IPS-NIHi7 (cell line): ENCODE data around the gene TNS4.

Source experiments
- DNase-seq: peaks from one replicate; pipeline ENCODE4 v3.0.0; 2012; ENCODE audit warnings: mixed read lengths; ENCODE audit errors: extremely low spot score

The TNS4 gene

DNA sequence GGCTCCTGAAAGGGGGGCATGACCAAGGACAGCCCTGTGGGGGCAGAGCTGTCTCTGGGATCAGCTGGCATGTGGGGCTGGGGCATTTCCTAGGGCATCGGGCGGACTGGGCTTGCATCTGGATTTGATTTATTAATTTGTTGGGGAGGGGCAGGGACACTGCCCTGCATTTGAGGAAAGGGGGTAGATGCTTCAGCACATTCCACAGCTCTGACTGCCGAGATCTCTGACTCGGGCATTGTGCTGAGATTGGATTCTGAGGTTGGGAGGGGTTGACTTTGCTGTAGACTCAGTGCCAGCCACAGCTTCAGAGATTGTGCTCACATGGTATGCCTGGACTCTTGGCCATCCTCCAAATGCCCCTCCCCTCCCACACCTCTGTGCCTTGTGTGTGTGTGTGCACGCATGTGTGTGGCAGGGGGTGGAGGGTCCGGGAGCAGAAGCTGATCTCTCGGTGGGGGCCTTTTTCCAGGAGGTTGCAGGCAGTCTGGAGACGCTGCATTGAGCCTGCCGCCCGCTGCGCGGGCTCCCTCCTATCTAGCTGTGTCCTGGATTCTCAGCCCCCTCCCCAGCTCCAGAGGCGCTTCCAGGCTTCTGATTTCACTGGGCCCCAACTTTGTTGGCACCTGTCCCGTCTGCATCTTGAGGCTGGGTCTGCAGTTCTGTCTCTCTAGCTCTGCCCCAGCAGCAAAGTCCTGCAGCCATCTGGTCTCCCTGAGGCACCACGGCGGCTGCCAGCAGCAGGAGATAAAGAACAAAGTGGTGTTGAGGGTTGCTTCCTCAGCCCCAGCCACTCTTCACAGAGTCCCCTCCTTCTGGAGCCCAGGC is 43.2 kb downstream of the TNS4 start:
- no peak for DNase-seq

DNA sequence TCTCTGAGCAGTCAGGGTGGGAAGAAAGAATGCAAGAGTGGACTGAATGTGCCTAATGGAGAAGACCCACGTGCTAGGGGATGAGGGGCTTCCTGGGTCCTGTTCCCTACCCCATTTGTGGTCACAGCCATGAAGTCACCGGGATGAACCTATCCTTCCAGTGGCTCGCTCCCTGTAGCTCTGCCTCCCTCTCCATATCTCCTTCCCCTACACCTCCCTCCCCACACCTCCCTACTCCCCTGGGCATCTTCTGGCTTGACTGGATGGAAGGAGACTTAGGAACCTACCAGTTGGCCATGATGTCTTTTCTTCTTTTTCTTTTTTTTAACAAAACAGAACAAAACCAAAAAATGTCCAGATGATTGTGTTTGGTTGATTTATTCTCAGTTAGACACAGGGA is 44.1 kb downstream of the TNS4 start:
- DNase-seq = no peak

DNA sequence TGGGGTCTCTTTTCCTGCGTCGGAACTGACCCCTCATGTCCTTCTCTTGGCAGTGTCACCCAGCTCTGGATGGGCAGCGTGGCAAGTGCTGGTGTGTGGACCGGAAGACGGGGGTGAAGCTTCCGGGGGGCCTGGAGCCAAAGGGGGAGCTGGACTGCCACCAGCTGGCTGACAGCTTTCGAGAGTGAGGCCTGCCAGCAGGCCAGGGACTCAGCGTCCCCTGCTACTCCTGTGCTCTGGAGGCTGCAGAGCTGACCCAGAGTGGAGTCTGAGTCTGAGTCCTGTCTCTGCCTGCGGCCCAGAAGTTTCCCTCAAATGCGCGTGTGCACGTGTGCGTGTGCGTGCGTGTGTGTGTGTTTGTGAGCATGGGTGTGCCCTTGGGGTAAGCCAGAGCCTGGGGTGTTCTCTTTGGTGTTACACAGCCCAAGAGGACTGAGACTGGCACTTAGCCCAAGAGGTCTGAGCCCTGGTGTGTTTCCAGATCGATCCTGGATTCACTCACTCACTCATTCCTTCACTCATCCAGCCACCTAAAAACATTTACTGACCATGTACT is 44.9 kb downstream of the TNS4 start:
- DNase-seq = no peak

DNA sequence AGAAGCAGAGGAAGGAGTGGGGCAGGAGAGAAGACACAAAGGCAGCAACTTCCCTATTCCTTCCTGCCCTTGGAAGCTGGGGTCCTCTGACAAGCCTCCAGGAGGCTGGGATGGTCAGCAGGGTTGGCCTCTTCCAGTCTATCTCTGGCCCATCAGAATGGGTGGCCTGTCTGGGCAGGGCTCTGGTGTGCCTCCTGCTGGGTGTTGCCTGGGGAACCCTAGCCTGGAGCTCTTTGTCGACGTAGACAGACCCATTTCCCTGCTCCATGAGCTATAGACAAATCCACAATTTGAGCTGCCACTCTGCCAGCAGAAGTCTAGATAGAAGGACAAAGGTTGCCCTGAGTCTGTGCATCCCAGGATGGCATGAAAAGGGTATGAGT is 46.8 kb downstream of the TNS4 start:
- no peak for DNase-seq

DNA sequence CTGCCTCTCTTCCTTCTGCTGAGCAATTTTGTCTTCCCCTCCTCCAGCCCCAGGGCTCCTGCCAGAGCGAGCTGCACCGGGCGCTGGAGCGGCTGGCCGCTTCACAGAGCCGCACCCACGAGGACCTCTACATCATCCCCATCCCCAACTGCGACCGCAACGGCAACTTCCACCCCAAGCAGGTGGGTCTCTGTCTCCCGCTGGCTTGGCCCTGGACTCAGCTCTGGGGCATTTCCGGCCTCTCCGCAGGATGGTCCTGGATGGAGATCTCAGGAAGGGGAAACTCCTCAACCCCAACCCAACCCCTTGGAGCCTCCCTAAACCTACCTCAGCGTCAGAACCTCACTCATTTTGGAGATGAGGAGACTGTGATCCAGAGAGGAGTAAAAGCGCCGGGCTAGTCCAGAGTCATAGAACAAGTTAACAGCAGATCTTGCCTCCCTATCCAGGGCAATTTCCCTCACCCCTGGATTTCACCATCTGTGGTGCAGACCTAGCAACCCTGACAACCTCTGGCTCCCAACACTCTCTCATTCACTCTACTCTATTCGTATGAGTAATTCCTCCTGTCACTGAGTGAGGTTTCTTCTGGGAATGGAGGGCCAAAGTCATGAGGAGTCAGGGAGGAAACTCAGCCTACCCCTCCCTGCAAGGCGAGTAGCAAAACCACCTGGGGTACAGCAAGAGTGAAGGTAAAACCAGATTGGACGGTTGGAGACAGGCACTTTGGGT is 47.4 kb downstream of the TNS4 start:
- no peak for DNase-seq

DNA sequence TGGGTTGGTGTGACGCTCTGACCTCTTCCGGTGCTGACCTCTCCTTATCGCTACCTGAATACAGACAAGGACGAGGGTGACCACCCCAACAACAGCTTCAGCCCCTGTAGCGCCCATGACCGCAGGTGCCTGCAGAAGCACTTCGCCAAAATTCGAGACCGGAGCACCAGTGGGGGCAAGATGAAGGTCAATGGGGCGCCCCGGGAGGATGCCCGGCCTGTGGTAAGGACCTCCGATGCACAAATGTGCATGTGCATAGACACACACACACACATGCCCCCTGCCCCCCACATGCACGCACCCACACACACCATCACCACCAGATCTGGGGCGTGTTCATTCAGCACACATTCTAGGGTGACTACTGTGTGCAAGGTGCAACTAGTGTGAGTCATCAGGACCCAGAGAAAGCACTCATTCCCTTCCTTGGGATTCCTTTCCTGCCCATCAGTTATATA is 48.5 kb downstream of the TNS4 start:
- DNase-seq = no peak

DNA sequence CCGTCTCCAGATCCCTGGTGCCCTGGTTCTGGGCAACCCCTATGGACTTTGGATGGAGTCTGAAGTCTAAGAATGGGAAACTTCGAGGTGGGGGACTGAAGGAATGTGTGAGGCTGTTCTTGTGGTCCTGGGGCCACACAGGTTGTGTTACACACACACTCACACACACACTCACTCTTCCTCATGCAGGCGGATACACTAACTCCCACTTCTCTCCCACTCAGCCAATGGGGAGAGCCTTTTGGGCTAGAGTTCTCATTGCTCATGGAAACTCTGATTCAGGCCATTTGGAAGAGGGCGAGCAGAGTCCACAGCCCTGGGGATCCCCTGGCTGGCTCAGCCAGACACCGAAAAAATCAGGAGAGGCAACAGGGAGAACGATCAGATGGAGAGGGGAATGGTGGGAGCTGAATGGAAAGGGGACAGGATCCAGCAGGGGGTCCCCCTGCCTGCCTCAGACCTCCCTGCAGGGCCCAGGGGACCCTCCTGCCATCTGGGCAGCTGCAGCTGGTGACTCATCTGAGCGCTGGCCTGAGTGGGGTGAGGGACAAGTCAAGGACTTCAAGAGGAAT is 49.1 kb downstream of the TNS4 start:
- DNase-seq = no peak

DNA sequence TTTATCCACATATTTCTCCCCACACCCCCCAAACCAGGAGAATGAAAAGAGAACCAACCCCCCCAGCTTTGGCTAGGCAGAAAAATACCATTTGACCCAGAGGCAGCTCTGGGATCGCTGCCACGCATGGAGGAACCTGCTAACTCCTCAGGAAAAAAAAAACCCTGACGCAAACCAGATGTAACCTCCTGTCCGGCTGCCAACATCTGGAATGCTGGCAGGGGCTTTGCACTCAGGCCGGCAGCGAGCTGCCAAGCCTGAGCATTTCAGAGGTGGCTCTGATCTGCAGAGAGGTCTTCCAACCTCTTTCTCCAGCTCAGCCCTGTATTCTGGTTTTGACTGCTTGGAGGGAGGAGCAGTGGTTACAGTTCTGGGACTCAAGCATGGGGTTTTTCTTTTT is 50.0 kb downstream of the TNS4 start:
- DNase-seq = no peak

DNA sequence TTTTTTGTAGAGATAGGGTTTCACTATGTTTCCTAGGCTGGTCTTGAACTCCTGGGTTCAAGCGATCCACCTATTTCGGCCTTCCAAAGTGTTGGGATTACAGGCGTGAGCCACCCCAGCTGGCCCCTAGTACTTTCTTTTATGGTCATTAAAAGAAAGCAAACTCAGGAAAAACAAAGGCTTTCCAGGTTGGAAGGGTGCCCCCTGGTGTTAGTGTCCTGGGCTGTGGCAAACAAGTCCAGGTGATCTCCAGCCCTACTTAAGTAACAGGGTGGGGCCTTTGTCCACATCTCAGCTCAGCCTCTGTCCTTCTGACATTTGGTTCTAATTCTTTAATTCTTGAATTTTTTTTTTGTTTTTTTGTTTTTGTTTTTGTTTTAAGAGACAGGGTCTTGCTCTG is 51.2 kb downstream of the TNS4 start:
- DNase-seq = peak; percentile 65

DNA sequence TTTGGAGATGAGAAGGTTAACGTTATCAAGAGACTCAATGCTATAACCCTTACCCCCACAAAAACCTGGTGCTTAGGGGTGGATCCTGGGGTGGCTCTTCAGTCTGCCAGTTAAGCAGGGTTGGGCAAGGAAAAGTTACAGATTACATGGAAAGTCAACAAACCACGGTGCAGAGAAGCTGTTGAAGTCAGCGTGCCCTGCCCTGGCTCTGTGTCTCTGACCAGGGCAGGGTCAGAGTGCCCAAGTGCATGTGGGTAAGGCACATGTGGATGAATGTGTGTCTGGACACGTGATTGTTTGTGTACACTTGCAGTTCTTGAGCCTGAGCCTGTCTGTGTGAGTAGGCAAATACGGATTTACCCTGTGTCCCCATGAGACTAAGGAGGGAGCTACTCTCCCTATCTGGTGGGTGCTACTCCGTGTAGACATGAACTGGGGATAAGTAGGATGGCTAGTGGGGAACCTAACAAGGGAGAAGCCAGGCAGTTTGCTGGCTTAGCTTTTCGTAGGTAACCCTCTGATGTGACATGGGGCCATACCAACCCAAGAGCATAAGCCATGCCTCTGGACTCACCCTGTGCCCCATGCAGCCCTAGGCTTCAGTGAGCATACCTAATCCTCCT is 52.7 kb downstream of the TNS4 start:
- DNase-seq = no peak

DNA sequence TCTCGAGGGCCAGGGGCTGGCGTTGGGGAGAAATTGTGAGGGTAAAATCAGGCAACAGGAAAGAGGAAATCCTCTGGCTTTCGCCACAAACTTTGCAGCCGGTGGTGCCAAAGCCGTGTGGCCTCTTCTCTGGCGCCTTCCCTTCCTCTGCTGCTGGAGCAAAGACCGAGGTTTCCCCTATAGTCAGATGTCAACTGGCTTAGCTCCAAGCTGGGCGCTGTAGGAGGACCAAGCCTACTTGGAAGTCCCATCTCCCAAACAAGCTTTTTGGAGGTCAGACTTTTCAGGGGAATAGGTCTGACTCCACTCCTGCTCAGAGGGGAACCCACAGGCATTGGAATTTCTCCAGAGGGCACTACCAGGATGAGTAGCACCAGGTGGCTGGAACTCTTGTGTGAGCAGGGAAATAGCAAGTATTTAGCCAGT is 53.2 kb downstream of the TNS4 start:
- DNase-seq = no peak

DNA sequence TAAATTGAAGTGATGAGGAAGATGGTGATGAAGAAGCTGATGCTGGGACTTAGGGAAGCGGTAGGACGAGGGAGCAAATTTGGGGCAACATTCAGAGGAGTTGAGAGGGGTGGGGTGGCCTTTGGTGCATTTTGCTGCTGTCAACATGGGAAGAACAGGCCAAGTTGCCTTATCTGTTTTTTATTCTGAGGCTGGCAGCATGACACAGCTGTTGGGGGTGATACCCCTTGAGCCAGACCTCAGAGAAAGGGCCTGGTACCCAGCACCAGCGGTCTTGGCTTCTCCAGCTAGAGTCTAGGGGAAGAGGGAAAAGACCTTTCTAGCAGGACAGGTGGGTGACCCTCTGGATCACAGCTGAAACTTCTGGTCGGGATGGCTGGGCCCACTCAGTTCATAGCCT is 53.6 kb downstream of the TNS4 start:
- no peak for DNase-seq

DNA sequence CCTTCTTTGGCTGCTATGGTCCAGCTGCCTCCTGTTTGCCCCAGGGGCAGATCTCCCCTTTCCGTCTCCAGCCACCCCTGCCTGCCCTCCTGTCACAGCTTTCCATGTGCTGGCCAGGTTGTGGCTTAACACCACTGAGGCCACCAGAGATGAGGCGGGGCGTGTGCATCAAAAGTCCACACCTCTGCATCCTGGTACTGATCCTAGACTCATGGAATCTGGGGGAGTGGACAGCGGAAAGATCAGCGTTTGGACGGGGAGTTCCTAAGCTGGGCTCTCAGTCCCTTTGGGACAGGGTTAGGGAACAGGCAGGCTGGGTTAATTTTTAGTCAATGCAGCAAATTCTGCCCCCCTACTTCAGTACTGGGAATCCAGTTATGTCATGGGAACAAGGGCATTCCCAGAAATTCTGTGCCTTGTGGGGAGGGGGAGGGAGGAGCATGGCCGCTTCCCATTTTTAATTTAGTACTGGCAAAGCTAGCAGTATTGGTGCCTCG is 54.2 kb downstream of the TNS4 start:
- DNase-seq = no peak

DNA sequence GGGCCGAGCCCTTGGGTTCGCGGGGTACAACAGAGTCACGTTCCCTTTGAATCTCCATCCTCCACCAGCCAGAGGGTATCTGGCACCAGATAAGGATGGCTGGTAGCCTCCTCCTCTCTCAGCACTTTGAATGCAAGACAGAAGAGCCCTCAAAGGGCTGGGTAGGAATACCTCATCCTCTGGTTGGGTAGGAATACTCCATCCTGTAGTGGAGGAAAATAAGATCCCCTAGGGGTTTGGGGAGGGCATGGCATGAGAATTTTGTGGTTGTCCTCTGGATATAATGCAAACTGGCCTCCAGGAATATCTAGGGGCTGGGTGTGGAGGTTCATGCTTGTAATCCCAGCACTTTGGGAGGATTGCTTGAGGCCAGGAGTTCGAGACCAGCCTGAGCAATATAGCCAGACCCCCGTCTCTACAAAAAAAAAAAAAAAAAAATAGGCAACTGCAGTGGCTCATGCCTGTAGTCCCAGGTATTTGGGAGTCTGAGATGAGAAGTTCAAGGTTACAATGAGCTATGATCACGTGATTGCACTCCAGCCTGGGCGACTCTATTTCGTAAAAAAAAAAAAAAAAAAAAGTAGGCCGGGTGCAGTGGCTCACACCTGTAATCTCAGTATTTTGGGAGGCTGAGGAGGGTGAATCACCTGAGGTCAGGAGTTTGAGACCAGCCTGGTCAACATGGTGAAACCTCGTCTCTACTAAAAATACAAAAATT is 55.5 kb downstream of the TNS4 start:
- no peak for DNase-seq

DNA sequence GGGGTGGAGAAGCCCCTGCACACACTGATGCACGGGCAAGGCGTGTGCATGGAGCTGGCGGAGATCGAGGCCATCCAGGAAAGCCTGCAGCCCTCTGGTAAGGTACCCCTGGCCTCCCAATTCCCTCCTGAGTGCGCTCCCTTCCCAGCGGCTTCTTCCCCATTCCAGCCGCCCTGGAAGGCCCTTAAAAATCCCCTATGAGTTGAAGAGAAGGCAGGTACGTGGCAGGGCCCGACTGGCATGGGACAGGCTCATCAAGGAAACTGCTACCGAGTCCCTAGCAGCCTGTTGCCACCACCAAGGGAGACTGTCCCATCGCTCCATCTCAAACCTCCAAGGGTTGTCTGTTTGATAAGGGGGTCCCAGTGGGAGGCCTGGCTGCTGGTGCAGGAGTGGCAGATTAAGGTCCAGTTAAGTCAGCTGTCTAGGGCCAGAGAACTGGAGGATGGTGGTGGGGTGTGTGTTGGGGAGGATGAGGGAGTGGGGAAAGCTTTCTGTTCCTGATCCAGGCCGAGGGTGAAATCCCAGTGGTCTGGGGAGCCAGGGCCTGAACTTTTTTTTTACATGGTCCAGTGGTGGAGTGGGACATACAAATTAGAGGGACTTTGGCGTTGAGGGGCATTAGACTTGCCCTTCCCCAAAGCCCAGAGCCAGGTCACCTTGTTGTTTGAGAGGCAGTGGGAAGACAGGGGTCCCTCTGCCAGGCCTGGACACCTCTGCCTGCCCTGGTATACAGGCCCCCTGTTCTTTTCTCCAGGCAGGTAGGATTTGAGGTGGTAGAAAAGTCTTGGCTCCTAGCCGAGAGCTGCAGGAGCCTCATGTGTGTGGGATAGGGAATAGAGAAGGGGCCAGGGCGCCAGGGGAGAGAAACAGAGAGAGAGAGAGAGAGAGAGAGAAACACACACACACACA is 57.2 kb downstream of the TNS4 start:
- no peak for DNase-seq

DNA sequence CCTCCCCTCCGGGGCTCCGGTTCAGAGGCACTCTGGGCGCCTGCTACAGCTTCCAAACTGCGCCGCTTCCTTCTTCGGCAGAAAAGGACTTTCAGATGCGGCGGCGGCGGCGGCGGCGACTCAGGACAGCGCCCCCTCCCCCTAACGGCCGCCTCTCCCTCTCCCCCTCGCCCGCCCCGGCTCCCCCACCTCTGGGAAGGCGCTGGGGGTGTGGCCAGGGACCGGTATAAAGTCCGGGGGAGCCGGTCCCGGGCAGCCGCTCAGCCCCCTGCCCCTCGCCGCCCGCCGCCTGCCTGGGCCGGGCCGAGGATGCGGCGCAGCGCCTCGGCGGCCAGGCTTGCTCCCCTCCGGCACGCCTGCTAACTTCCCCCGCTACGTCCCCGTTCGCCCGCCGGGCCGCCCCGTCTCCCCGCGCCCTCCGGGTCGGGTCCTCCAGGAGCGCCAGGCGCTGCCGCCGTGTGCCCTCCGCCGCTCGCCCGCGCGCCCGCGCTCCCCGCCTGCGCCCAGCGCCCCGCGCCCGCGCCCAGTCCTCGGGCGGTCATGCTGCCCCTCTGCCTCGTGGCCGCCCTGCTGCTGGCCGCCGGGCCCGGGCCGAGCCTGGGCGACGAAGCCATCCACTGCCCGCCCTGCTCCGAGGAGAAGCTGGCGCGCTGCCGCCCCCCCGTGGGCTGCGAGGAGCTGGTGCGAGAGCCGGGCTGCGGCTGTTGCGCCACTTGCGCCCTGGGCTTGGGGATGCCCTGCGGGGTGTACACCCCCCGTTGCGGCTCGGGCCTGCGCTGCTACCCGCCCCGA is 58.0 kb downstream of the TNS4 start, which contains the start of gene IGFBP4:
Gene IGFBP4 (plus strand): TSS at position 255 of the 792 bp plus-strand sequence. CDS start 286 bp downstream, at position 541.
- peak; percentile 83 for DNase-seq

DNA sequence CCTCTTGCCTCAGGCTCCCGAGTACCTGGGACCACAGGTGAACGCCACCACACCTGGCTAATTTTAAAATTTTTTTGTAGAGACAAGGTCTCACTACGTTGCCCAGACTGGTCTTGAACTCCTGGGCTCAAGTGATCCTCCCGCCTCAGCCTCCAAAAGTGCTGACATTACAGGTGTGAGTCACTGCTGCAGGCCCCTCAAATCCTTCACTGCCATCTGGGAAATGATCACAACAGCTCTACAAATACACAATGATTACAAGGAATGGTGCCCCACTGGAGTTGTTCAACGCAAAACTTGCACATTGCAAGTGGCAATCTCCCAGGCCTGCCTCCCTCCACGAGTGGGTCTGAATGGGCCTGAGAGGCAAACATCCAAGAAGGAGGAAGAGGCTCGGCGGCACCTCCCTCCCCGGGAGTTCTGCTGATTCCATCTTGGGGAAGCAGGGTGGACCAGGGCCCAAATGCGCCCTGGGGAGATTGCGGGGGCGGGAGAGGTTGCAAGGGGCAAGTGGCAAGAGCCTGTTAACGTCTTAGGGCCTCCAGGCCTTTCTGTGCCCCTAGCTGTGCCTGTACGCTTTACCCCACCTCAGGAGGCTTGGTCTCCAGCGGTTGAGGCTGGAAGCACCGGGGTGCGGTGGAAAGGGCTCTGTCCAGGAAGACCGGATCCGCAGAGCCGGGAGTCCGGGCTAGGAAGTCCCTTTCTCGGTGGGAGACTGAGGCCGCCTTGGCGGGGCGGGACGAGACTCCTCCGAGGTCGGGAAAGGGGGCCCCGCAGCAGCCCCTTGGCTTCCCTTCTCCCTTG is 58.8 kb downstream of the TNS4 start:
- DNase-seq = peak; percentile 39

DNA sequence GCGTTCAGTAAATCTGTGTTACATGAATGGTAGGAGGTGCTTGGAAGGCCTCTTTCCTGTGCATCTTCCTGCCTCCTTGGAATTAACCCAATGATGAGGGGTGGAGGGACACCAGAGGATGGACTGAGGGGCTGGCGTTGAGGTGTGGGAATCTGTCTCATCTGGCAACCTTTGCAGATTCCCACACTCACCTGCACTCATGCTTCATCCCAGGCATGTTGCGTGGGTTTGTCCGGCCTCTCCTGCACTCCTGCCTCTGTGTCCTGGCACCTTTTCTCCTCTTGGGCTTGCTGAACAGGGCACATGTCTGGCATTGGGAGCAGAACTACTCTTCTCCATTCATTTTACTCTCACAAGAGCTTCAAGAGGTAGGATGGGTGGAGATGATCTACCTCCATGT is 61.3 kb downstream of the TNS4 start:
- no peak for DNase-seq
